GM18498 (cell line): ENCODE measurements around the gene ZFYVE21.

ENCODE experiments used
- ATAC-seq: cut with Tn5 transposase; IDR thresholded peaks from one replicate; pipeline ENCODE4 v1.9.1; 2021; ENCODE audit warnings: mild to moderate bottlenecking, moderate library complexity; ENCODE audit not compliant: unreplicated experiment

Gene ZFYVE21

DNA sequence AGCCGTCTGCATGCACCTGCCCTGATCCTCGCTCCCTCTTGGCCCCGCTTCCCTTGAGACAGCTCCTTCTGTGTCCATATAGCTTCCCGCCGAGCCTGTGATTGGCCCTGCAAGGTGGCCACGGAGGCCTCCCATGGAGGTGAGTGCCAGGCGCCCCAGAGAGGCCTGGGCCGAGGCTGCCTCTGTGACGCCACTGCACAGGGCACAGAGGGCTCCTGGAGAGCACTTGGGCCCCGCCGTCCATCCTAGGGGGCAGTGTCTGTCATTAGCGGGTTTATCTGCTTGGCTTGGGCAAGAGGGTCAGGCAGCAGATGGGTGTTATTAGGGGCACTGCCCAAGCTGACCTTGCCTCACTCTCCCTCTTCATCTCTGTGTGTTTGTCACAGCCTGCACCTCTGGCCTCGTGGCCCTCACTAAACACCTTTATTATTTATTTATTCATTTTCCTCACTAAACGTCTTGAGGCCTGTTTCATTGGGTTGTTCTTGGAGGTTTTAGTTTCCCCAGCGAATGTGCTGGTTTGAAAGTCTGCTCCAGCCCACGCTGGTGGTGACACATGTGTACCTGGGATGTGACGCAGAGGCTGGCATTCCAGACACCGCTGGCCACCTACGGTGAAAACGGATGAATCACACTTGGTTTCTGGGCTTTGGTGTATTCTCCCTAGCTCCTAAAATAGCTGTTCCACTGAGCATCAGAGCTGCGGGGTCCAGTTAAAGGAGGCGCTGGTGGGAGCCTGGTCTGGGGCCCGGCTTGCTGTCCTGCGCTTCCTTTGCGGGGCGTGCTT is 5.9 kb downstream of the ZFYVE21 start:
- ATAC-seq = no peak

DNA sequence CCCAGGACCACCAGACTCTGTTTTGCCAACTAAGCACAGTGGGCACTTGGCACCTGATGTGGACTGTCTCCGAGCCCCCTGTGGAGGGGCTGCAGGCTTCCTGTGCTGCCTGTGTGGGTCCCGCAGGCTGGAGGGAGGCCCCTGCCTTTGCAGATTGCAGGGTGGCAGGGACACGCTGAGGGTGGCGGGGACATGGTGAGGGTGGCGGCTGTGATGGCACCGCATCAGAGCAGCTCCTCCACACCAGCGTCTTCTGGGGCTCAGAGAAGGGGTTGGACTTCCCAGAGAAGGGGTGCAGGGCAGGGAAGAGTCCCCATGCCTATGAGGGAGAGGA is 8.1 kb downstream of the ZFYVE21 start:
- ATAC-seq = no peak

- ATAC-seq = no peak
Measured at GRCh38 chr14:103724116-103724515, 8.5 kb downstream of the ZFYVE21 start.

DNA sequence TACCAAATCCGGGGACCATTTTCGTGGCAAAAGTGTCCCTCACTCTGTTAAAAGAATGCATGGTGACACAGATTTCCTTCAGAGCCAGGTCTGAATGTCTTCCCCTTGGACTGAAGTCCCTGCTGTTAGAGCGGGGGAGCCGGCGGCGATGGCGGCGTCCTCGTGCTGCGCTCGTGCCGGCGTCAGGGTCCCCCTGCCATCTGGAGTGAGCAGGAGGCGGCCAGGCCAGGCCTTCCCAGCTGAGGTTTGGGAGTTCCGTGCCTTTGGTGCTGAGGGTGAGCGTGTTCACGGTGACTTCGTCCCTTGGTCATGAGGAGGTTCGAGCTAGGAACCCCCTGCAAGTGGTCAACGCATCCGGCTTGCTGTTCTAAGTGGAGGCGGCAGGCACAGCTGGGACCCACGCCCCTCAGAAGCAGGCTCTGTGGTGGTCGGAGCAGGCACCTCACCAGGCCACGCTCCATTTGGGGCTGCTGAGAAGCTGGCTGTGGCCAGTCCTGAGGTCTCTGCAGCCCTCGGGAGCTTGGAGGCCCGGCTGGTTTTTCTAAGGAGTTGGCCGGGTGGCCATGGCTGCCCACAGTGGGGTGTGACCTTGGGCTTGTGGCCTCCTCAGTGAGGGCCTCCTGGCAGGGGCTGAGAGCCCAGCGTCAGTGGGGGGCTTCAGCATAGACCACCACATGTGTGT is 9.5 kb downstream of the ZFYVE21 start:
- no peak for ATAC-seq

GRCh38 chr14:103725739-103726395 is 10.3 kb downstream of the ZFYVE21 start:
- no peak for ATAC-seq

DNA sequence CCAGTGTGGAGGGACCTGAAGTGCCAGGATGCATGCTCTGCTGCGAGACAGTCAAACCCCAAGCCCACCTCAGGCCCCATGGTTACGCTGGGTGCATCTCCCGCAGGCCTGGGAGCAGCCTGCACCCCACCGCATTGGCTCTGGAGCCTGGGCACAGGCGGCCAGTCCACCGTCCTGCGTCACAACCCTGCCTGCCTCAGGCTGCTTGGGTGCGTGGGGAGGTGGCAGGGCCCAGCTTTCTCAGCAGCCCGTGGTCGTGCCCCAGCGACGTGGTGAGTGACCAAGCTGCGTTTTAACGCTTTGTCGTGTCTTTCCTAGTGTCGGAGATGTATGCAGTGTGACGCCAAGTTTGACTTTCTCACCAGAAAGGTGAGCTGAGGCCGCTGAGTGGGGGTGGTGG is 10.9 kb downstream of the ZFYVE21 start:
- ATAC-seq = no peak

GRCh38 chr14:103727313-103727980 is 11.8 kb downstream of the ZFYVE21 start:
- no peak for ATAC-seq

DNA sequence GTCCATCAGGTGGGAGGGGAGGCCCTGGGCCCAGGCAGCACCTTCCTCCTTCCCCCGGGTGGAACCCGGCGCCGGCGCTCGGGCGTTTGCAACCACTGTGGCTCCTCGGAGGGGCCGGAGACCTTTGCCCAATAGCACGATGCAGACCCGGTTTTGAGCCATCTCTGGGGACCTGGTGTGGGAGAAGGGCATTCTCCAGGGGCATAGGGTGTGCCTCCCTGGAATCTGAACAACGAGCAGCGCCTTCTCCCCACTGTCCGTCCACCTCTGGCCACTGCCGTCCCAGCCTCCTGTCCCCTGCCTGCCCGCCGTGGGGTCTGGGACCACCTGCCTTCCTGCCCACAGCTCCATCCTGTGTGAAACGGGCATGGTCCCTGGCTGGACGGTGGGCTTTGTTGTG is 12.5 kb downstream of the ZFYVE21 start:
- no peak for ATAC-seq

- ATAC-seq = no peak
Measured at GRCh38 chr14:103728721-103729120, 13.1 kb downstream of the ZFYVE21 start.

GRCh38 chr14:103729496-103730448 is 14.2 kb downstream of the ZFYVE21 start:
- ATAC-seq = no peak

DNA sequence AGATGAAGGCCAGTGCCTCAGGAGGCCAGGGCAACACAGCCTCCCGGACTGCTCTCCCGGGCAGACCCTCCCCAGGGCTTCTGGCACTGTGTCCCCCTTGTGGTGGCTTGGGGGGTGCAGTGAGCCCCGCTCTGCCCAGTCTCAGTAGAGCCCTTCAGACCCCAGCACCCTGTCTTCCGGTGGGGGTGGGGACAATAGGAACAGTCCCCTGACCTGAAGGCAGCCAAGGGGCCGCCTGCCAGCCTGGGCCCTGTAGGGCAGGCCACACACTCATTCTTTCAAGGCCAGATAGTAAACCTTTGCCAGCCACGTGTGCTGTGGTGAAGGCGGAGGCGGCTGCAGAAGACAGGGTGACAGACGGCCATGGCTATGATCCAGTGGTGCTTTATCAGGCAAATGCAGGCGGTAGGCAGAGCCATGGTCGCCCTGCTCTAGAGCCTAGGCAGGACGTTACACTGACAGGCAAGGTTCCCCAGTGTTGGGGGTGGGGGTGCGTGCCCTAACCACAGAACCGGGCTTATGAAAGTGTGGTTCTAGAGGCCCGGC is 15.0 kb downstream of the ZFYVE21 start:
- ATAC-seq = no peak

DNA sequence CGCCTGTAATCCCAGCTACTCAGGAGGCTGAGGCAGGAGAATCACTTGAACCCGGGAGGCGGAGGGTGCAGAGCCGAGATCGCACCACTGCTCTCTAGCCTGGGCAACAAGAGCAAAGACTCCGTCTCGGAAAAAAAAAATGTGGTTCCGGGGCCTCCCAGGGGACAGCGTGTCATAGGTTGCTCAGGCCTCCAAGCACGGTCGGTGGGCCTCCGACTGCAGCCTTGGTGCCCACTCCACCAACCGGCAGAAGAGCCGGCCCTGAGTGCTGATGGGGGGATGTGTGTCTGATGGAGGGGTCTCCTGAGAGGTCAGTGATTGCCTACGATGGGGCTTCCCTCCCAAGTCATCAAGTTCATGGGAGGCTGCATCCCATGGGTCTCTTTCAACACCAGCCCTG is 15.9 kb downstream of the ZFYVE21 start:
- ATAC-seq = no peak

DNA sequence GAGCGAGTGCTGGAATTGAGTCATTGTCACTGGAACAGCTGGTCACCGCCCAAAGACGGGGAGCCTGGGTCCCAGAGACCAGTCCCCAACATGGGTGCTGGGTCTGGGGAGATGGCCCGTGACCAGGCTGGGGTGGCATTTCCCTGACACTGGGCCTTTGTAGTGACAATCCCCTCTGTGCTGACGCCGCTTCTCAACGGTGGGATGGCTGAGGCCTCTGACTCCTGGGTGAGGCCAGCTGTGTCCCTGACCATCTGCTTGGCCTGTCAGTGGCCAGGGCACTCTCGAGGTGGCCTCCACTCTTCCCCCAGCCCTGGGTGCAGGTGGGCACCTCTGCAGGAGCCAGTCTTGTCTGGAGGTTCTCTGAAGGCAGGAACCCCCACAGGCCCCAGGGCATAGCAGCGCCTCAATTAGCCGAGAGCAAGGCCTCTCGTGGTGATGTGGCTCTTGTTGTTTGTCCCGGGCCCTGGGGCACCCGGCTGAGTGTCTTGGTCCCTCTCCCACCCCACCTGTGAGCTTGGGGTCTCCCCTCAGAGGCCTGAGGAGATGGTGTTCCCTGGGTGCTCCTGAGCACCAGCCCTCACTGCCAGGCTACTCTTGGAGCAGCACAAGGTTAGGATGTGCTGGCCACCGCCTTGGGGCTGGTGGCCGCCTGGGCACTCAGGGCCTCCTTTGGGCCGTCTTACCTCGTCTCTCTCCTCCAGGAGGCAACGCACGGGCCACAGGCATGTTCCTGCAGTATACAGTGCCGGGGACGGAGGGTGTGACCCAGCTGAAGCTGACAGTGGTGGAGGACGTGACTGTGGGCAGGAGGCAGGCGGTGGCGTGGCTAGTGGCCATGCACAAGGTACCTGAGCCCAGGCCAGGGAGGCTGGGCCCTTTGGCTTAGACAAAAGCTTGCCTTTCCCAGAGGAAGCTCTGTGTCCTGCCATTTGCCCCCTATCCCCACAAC is 16.6 kb downstream of the ZFYVE21 start:
- ATAC-seq = no peak

GRCh38 chr14:103732868-103733620 is 17.4 kb downstream of the ZFYVE21 start:
- ATAC-seq = no peak

DNA sequence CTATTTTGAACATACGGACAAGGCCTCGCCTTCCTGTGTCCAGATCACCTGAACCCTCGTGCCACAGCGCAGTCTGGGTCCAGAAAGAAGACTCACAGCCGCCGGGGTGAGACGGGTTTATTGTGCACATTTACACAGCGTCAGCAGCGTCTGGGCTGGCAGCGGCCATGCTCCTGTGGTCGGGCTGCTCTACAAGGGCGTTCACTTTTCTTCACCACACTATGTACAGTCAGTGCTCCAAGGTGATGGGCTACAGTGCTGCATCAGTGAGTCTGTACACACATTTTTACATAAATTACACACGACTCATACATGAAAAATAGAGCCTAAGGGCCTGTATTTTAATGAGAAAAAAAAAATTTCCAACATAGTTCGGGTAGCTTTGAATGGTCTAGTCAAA is 18.0 kb downstream of the ZFYVE21 start:
- ATAC-seq = no peak

GRCh38 chr14:103734081-103734888 is 18.7 kb downstream of the ZFYVE21 start:
- no peak for ATAC-seq

DNA sequence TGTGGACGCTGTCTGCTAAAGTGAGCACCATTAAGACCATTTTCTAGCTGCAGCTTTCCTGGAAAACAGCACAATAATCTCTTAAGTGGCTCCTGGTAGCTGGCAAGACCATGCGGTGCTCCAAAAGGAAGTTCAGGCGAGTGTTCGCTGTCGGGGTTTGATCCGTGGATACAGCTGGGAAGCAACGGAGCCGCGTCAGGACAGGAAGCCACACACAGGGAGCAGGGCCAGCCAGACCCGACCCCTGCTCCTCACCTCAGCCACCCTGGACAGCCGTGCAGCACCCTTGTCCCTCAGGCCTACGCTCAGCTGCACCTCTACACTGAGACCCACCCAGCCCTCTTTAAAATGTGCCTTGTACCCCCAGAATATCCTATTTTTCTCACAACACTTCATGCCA is 19.4 kb downstream of the ZFYVE21 start:
- no peak for ATAC-seq

DNA sequence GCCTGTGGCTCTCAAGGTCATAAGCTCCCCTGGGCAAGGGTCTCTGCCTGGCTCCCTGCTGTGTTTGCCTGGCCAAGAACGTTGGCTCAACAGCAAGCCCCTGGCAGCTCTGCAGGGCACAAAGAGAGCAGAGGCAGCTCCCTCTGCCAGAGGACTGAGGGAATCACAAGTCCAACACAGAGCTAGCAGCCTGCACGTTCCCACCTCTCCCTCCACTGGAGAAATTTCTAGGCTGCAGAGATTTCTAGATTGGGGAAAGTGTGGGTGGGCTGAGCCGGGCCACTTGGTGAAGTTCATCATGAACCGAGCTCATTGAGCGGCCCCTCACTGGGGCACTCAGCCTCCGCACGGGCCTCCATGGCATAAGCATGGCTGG is 19.8 kb downstream of the ZFYVE21 start:
- no peak for ATAC-seq
